Left renal cortex interstitium (tissue), 4 donors: ENCODE data around the gene CD40LG. TPM values are rescaled to one million over a fixed set of nuclear protein-coding genes. Genes with fewer than 3 reads are reported as not detected.

Experiments
- DNase-seq, 4 donors: peaks; one replicate each; pipeline ENCODE4 v3.0.0-alpha.2; 2013; ENCODE audit warnings: low read depth in 4 of 4, low spot score in 2 of 4, missing footprints in 1 of 4
- polyA plus RNA-seq, 4 donors: library from polyadenylated mRNA; unstranded; fragments of 120-200 nt; gene quantifications; one replicate each; pipeline ENCODE4 v1.2.1, GENCODE V29; 2013; ENCODE audit not compliant: insufficient read length in 4 of 4

The CD40LG gene
- polyA plus RNA-seq, 4 donors = 0.09 to 0.22 (median 0.14) TPM

DNA sequence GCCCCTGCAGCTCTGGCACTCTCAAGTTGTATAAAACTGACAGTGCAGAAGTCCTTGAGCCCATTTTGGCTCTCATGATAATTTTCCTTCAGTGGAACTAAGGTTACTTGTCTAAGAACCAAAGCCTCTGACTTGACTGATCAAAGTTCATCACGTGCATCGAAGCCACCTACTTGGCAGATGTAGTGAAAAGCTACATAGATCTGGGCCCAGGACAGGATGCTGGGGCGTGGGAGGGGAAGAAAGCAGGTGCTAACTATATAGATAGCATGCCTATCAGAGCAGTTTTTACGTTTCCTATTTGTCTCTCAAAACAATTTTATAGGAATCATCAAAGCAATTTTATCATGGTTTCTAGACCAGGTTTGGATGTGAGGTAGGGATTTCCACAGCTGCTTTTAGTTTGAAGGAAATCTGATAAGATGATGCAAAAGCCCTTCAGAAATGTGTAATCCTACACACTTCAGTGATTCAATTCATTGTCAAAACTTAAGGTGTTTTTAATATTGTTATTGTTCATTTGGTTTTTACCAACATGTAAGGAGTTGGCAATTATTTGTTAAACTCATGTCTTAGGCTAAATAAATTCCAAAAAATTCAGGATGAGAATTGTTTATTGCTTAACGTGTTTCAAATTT lies 1.2 kb upstream of the CD40LG start:
- DNase-seq = no peak

DNA sequence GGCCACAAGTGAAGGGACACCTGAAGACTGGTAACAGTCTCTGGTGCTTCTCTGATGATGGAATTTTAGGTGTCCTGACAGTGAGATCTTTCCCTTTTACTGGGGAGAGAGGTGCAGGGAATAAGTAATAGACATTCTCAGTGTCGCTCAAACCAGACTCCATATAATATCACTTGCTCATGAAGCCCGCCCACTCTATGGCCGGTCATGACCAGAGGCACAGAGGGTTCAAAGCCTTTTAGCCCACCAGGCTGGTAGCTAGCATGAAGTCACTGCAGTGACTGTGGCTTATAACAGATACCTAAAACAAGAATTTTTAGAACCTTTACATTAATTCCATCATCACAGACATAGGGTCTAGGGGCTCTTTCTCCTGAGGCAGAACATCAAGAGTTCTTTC lies 2.9 kb downstream of the CD40LG start:
- no peak for DNase-seq

DNA sequence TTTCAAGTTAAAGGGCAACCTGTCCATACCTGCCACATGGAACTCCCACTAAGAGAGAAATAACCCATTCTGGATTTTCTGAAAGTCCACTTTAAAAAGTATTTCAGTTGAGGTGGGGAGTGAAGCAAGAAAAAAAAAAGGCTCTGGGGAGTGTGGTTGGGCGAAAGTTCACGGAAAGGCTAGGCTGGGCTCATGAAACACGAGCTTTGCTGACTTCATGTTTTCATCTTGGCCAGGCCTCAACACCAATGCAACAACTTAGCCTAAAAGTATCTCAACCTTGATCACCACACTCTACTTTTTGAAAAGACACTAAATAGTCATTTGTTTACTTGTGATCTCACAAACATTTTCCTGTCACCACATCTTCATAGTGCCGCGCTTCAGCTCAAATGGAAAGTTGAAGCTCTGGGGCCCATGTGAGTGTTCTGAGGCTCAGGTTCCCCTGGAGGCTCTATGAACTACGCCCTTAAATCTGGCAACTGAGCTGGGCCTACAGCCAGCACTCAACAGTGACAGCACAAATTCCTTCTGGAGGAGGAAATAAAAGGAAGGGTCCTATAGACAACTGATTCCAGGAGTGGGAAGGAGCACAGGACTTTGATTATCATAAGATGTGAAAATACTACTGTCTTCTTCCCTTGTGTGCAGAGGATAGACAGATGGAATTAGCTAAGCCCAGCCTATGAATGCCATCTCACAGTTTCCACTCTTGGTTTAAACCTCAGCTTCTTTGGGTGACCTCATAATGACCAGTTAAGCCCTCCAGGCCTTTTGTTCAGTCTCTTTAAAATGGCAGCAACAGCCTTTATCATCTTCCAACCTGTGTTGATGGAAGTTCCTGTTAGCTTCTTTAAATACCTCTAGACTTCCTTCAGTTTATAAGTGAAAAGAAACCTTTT lies 5.1 kb downstream of the CD40LG start:
- no peak for DNase-seq

DNA sequence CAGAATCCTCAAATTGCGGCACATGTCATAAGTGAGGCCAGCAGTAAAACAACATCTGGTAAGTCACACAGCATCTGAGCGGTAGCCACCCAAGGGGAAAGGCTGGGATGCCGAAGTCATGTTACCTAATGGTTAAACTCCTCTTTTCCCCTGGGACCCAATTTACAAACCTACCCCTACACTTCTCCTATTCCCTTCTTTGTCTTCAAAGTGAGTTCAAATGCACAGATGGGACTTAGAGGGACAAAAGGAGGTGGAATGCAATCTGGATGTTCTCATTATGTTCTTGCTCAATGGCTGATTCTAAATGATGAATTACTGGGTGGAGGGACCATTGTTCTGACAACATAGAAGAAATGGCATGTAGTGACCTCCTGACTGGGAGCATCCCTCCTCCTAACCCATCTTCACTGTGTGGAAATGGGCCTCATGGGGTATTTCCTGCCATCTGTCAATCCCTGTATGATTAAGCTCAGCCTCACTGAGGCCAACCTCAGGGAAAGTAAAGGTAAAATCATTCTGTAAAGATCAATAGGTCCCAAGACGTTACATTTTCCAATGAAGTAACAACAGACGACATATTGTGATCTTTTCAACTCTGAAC lies 8.5 kb downstream of the CD40LG start:
- DNase-seq = no peak

DNA sequence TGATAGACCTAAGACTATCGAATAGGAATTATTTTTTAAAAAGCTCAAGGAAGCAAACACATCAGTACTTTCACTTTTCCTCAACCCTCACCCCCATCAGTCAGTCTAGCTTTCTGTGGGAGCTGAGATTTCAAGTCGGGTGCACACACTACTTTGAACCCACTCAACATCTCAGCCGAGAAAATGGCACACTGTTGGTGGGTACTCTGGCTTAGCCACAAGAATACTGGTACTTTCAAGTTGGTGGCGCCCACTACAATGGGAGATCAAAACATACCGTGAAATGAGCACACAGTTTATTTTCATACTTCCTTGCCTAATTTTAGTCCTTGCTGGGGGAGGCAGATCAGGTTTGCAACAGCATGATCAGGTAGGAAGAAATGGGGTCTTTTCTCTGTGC lies 10.2 kb downstream of the CD40LG start:
- no peak for DNase-seq

DNA sequence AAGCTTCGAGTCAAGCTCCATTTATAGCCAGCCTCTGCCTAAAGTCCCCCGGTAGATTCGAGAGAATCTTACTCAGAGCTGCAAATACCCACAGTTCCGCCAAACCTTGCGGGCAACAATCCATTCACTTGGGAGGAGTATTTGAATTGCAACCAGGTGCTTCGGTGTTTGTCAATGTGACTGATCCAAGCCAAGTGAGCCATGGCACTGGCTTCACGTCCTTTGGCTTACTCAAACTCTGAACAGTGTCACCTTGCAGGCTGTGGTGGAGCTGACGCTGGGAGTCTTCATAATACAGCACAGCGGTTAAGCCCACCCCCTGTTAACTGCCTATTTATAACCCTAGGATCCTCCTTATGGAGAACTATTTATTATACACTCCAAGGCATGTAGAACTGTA lies 11.2 kb downstream of the CD40LG start:
- DNase-seq = no peak

DNA sequence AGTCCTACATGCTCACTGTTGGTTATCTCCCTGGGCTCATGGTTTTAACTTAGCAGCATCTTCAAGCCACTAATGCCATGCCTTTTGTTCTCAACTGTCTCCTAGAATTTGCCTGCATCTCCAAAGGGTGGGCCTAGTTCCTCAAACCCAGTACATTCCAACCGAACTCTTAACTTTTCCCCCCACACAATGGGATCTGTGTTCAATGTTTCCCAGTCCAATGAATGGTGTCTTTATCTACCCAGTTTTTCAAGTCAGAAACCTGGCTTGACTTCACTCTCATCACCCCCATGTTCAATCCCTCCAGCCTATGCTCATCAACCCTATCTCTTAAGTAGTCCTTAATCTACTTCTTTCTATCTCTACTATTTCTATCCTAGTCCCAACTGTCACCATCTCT lies 12.9 kb downstream of the CD40LG start:
- DNase-seq = no peak

DNA sequence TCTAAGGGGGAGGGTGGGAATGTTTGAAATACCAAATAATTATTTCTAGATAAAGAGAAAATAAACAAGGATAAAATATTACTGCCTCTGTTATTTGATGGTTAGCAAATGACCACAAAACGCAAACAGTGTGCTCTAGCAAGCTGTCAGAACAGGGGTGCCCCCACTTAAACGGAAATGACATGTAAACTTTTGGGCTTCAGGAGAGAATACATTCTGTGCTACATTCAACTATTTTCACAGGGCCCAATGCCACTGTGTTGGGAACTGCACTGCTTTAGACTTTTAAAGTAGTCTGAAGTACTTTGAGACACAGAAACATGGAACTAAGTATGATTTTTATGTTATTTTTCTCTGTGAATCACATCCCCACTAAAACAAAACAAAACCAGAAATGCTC lies 14.1 kb downstream of the CD40LG start:
- DNase-seq = no peak

DNA sequence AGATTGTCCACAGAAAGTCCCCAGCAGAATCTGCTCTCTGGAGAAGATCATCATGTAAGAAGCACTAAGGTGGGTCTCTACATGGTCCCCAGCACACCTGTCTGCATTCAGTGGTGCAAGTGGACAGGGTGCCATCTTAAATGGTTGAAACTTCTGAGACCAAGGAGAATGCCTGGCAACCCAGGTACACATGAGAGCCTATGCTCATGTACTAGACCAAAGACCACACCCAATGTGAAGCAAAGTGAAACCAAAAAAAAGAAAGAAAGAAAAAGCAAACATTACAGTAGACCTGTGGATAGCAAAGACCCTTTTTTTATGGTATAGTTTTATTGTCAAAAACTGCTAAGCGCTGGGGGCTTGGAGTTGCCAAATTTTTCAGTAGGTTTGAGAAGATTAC lies 15.0 kb downstream of the CD40LG start:
- no peak for DNase-seq

DNA sequence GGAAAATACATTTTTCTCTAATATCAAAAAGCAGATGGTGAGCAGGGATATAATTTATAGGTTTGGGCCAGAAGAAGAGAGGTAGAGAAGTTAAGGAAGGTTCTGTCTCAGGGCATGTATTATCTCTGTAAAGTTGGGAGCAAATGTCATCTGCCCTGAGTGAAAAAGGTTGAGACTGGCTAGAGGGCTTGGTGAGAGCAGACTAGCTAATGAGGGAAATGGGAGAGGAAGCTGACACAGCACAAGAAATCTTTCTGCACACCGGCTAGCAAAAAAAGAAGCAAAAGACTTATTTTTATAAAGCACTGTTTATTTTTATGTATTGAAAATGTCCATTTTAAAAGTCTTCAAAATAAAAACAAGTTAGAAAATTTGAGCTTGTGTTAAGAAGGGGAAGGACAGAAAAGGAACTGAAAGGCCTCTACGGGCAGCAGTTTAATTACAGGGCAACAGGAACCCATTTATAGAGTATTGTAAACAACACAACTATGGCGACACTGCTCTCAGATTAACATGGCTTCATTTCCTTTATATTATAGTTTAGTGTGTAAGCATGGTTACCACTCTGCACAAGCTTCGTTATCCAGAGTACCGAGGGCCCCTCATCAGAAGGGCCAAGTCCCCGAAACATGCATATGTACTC lies 17.4 kb downstream of the CD40LG start:
- DNase-seq = no peak

DNA sequence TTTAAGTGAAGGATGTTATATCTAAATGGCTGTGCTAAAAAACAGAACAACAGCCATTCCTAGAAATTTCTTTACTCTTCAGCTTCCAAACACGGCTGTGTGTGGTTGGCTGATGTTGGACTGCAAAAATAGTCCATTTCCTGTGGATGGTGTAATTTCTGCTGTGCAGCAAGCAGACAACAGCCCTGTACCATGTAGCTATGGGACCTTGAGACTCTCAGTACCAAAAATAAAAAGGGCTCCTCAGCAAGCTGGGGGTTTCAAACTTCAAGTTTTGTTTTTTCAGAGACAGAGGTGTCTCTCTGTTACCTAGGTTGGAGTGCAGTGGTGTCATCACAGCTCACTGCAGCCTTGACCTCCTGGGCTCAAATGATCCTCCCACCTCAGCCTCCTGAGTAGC lies 18.1 kb downstream of the CD40LG start:
- DNase-seq = no peak

DNA sequence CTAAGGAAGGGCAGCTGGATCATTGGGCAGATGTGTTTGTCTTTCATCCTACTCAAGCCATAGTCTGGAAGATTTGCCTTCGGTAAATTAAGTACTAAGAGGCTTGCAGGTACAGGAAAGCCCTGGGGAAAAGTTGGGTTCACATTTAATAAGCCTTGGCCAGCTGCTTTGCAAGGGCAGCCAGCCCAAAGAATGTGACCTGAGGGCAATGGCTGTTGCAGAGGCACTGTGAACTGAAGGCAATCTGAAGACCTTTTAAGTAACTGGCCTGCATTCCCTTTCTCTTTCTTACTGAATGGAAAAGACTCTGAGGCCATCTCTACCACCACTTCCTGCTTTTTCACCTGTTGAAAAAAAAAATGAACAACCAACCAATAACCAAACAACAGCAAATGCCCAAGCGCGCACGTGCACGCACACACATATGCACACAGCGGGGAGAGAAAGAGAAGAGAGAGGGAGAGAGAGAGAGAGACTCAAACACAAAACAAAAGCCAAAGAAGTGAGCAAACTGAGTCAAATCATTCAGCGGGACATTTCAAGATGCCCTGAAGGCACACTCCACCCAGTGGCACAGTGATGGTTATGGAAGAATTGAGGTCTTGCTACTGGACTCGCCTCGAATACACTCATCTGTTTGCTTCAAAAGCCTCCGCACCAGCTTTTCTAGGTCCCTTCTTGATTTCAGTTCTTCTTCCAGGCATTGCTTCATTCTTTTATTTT lies 19.6 kb downstream of the CD40LG start:
- DNase-seq = no peak

DNA sequence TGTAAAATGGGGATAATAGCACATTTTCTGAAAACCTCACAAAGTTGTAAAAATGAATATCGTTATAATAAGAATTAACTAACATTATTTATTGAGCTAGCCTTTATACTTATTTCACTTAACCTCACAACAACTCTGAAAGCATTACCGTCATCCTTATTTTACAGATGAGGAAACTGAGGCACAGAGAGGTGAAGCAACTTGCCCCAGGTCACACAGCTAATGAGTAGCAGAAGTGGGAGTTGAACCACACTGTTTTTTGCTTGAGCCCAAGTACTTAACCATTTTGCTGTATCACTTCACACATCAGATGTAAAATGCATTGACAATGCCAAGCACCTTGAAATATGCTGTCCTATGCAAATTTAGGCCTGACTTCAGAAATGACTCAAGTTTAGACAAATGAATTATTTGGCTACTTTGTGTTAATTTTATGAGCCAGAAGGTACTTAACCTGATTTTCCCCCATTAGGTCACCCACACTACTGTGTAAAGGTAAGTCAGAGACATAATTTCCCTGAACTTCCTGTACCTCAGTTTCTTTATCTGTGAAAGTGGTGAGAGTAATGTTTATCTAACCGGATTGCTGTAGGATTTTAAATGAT lies 23.1 kb downstream of the CD40LG start:
- DNase-seq = no peak

DNA sequence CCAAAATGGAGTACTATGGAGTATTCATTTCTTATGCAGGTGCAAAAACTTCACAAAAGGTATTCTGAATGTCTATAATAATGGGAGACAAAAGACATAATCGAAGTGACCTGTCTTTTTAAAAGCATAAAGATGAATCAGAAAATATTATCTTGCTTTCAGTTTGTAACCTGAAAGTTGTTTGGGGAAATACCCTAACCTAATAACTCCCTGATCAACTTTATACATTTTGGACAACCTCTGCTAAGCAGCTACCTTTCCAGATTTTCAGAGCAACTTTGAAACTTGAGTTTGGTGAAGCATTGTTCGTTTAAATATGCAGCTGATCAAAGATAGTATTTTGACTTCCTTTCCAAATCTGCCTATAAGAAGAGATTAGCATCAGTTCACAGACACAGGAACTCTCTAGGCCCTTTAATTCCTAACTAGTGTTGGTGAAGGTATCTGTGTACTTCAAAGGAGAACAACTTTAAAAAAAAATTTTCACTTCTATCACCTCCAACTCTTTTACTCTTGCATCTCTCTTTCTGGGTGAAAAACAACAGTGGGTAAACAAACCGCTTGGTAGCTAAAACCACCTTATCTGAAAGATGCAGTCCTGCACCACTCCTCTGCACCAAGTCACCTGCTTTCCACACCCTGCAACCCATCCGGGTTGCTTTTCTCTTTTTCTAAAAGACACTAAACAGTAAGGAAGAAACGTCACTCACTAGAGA lies 26.5 kb downstream of the CD40LG start:
- DNase-seq = no peak

DNA sequence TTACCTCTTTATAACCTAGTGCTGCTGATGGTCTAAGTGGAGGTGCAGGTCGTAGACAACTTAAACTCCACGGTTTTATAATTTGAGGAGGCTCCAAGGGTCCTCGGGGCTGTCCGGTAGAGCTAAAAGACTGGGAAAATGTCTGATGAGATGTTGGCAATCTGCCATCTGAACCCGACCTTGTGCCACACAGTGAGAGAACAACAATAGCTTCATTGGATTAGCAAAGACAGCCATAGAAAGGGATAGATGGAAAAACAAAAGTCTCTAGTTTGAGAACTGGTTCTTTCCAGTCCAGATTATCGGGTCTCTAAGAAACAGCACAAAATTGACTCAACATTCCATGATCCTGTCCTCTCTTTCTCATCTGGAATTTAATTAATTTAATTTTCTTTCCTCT lies 31.6 kb downstream of the CD40LG start:
- no peak for DNase-seq

DNA sequence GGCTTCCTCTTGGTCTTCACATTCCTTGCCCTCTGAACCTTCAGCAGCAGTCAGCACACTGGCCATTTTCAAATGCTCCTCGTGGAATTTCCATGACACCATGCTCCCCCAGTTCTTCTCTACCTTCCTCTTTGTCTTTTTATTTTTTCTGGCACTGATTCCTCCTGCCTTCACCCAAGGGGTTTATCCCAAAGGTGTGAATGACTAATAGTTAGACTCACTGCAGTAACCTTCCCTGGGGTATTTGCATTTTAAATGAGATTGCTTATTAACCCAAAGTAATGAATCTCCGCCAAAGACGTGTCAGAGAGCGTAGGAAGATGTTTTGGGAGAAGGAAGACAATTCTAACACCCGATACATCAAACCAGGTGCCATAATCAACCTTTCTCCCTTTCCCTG lies 36.2 kb downstream of the CD40LG start:
- DNase-seq = no peak

DNA sequence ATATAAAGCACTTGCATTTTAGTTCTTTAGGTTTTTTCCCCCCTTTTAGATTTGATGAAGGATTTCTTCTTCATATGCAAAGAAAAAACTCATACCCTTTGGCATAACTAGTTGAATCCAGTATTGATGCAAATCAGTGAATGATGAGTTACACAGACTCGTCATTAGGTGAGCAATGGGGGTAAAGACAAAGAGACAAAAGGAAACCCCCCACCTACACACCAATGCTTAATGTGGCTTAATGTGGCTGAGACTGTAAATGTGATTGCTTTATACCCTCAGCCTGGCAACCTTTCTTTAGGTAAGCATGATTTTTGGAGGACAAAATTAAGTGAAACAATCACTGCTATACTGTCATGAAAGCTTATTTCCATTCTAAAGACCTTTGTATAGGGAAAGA lies 39.5 kb downstream of the CD40LG start:
- no peak for DNase-seq

DNA sequence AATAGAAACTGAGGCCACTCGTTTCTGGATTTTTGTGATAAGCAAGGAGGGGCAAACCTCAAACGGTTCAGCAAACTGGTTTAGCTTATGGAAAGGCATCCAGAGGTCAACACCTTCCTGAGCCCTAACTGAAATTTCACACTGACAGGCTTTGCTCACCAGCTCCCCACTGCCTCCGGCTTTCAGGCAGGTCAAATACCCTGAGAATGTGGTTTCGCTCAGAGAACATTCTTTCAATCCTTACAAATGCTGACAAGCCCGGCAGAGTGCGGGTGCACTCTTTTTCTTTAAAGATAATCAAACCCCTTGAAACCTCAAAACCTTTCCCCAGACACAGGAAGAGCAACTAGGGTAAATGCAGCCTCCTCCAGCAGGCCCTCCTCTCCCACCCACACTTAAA lies 41.5 kb downstream of the CD40LG start:
- no peak for DNase-seq

DNA sequence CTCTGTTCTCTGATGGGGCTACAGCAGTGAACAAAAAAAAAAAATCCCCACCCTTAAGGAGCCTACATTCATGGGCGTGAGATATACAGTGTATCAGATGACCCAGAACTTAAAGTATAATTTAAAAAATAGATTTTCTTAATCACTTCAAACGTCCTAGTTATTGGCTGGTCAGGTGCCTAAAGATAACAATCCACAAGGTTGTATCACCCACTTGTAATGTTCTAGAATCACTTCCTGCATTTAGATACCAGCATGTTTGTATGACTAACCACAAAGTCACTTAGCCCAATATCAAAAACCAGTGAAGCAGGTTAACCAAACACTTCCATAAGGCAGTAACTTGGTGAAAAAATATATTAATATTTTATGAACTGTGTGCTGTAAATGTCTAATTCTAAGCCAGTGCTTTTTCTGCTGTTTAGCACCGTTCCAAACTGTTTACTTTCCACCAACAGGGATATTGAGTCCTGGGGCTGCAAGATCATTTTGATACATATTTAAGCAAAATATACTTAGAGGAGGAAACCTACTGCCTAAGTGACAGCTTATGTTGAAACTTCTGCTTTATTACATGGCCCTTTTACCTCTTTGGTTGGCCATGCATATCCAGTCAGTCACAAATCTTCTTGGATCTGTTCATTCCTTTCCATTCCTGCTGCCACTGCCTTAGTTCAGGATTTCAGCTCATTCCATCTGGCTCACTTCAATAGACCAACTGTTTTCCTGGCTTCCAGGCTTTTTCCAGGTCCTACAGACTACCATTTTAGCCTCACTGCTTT lies 43.3 kb downstream of the CD40LG start:
- no peak for DNase-seq
